NCI-H1694 treated with DMSO at 0.1 percent for 48 hours (cell line): Measurements from ENCODE around the gene TNFRSF6B.

Source experiments
- DNase-seq: peaks from one replicate; lab custom pipeline; 2025; lab: John Stamatoyannopoulos, UW

Gene TNFRSF6B

GRCh38 chr20:63737945-63738686, 41.7 kb downstream of the TNFRSF6B start:
- DNase-seq, result no peak

- no peak for DNase-seq
Measured at GRCh38 chr20:63738687-63739129, 42.3 kb downstream of the TNFRSF6B start.

GRCh38 chr20:63739130-63740069, 42.9 kb downstream of the TNFRSF6B start, which contains the start of gene SLC2A4RG:
SLC2A4RG (plus strand) TSS chr20:63739776; CDS start chr20:63739913, 137 bp downstream.
- peak; percentile 41 for DNase-seq

GRCh38 chr20:63740070-63740626, 43.7 kb downstream of the TNFRSF6B start:
- no peak for DNase-seq

GRCh38 chr20:63740627-63741353, 44.3 kb downstream of the TNFRSF6B start:
- peak; percentile 23 for DNase-seq

GRCh38 chr20:63741354-63741675, 44.9 kb downstream of the TNFRSF6B start:
- DNase-seq, result no peak

GRCh38 chr20:63741676-63742380, 45.4 kb downstream of the TNFRSF6B start:
- DNase-seq, result no peak

GRCh38 chr20:63742381-63743024, 46.1 kb downstream of the TNFRSF6B start:
- no peak for DNase-seq

GRCh38 chr20:63743210-63743970, 46.9 kb downstream of the TNFRSF6B start:
- DNase-seq, result no peak

GRCh38 chr20:63744158-63744557, 47.7 kb downstream of the TNFRSF6B start:
- no peak for DNase-seq

- no peak for DNase-seq
Measured at GRCh38 chr20:63744574-63745423, 48.3 kb downstream of the TNFRSF6B start.

- no peak for DNase-seq
Measured at GRCh38 chr20:63745424-63745805, 49.0 kb downstream of the TNFRSF6B start.

- no peak for DNase-seq
Measured at GRCh38 chr20:63745961-63746731, 49.7 kb downstream of the TNFRSF6B start.

GRCh38 chr20:63746751-63747315, 50.4 kb downstream of the TNFRSF6B start:
- no peak for DNase-seq

- no peak for DNase-seq
Measured at GRCh38 chr20:63747622-63748069, 51.2 kb downstream of the TNFRSF6B start.
